DND-41 (cell line): Measurements from ENCODE around the gene RGS7.

Source experiments
- CTCF ChIP-seq: IDR thresholded peaks from 2 replicates; pipeline ENCODE4 v1.5.1; 2012; ENCODE audit warnings: borderline replicate concordance, low read length, moderate library complexity, mild to moderate bottlenecking; ENCODE audit not compliant: poor library complexity, severe bottlenecking; ENCODE audit errors: extremely low read depth
- EZH2 ChIP-seq: IDR thresholded peaks from 3 replicates; pipeline ENCODE4 v1.6.1; 2012; ENCODE audit warnings: borderline replicate concordance, low read depth, mild to moderate bottlenecking, moderate library complexity, low read length, inconsistent platforms; ENCODE audit not compliant: severe bottlenecking

- TF ChIP-seq EZH2 (no peak), CTCF (no peak)
Observed at GRCh38 chr1:240786880-240787279, 570.1 kb downstream of the RGS7 start.
